ENCODE measurements around the gene SSBP3. TPM values are rescaled to one million over a fixed set of nuclear protein-coding genes. Genes with fewer than 3 reads are reported as not detected.
A peak's percentile ranks its signal among the peaks of the same experiment; 100 is the strongest.

Gene SSBP3
- total and polyA plus RNA-seq, 2 experiments from 2014 or later = 47.4 to 68.6 TPM

DNA sequence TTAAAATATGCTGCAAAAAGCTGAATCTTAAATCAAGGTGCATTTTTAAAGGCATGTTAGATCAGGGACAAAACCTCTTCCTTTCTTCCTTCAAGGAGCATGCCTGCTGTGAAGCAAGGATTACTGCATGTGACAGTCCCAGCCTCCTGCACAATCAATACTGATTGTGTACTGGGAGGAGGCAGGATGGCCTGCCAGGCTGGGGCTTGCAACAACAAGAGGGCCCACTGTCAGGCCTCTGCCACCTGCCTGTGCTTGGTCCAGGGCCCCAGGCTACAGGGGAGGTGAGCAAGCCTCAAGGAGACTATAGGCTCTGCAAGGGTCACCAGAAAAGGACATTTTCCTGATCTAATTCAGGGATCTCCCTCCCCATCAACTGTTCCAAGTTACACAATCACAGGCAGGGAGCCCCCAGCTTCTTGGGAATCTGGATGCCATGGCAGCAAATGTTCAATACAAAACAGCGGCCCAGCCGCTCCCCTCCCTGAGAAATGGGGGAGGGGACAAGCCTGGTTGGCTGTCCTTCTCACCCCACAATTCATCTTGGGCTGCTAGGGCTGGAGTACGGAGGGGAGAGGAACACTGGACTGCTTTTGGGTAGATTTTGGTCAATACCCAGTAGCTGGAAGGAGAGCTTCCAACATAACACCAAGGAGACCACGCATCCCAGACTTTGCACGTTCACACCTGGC, 76.7 kb downstream of the SSBP3 start:
- Histone ChIP-seq H3K4me2 (peak overlapping the region; percentile 53), H3K4me3 (no peak overlapping the region; the same call in 1 of the 2 replicates), H4K20me1 (replicated peaks; ENCODE audit: insufficient read depth) (peaks cover 44% of the 10 kb centered on the region; the same call in 1 of the 2 replicates), H2AFZ (no peak overlapping the region), H3K4me1 (ENCODE audit: insufficient read depth) (peaks cover 98% of the 10 kb centered on the region), H3K79me2 (replicated peaks; ENCODE audit: insufficient read depth) (peaks cover 100% of the 10 kb centered on the region), H3K27ac (ENCODE audit: low read depth) (peak overlapping the region; percentile 66; the same call in 1 of the 2 replicates), H3F3A (replicated peaks; ENCODE audit: low read depth) (peaks cover 11% of the 10 kb centered on the region; the same call in 1 of the 2 replicates), H3K36me3 (ENCODE audit: insufficient read depth) (no peaks in the 10 kb centered on the region), H3K9me2 (ENCODE audit: insufficient read depth) (no peaks in the 10 kb centered on the region), H3K27me3 (ENCODE audit: insufficient read depth) (no peaks in the 10 kb centered on the region)
- no peaks in the 10 kb centered on the region for H3K9me3 Mint-ChIP-seq
- DNase-seq (ENCODE audit: low spot score) (no peak), ATAC-seq (no peak; the same call in 2 of the 3 replicates)
- peak overlapping the region; percentile 75 for H3K27ac Mint-ChIP-seq
- no peaks in the 10 kb centered on the region for H3K36me3 Mint-ChIP-seq (ENCODE audit: low read depth)
- peaks cover 12% of the 10 kb centered on the region for H3K27me3 Mint-ChIP-seq (ENCODE audit: insufficient read depth, low read depth, poor library complexity)
- no peak for TF ChIP-seq ZNF114 (CRISPR knock-in tag; IDR thresholded peaks at IDR 0.05)
- TF ChIP-seq, protein P1, sequence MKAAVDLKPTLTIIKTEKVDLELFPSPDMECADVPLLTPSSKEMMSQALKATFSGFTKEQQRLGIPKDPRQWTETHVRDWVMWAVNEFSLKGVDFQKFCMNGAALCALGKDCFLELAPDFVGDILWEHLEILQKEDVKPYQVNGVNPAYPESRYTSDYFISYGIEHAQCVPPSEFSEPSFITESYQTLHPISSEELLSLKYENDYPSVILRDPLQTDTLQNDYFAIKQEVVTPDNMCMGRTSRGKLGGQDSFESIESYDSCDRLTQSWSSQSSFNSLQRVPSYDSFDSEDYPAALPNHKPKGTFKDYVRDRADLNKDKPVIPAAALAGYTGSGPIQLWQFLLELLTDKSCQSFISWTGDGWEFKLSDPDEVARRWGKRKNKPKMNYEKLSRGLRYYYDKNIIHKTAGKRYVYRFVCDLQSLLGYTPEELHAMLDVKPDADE (IDR thresholded peaks at IDR 0.05) = no peak
- TF ChIP-seq POLR2AphosphoS5 (IDR thresholded peaks at IDR 0.05; ENCODE audit: low read depth) = no peak
- TF ChIP-seq EZH2 (IDR thresholded peaks at IDR 0.05; ENCODE audit: low read depth, unreplicated experiment) = no peak
- TF ChIP-seq EZH2phosphoT487 (IDR thresholded peaks at IDR 0.05; ENCODE audit: unreplicated experiment) = no peak
- TF ChIP-seq NANOG (IDR thresholded peaks at IDR 0.05; ENCODE audit: borderline replicate concordance) = no peak
- TF ChIP-seq ZNF331 (CRISPR knock-in tag; IDR thresholded peaks at IDR 0.05; ENCODE audit: low read depth) = no peak
- no peak for TF ChIP-seq REST (IDR thresholded peaks at IDR 0.05; ENCODE audit: unreplicated experiment)
- TF ChIP-seq ZNF462 (CRISPR knock-in tag; IDR thresholded peaks at IDR 0.05) = no peak
- TF ChIP-seq JUNB (IDR thresholded peaks at IDR 0.05; ENCODE audit: unreplicated experiment) = no peak
- TF ChIP-seq CREB1 (CRISPR knock-in tag; IDR thresholded peaks at IDR 0.05; ENCODE audit: low read depth) = no peak
- no peak for TF ChIP-seq CTCF (conservative IDR thresholded peaks at IDR 0.05; ENCODE audit: low read depth in 2 of 2)
- no peak for TF ChIP-seq STAT1 (IDR thresholded peaks at IDR 0.05; ENCODE audit: unreplicated experiment)
- H3K4me3 Mint-ChIP-seq = no peak overlapping the region
- peaks cover 95% of the 10 kb centered on the region for H3K4me1 Mint-ChIP-seq
